Gastroesophageal sphincter (tissue), 3 donors: Measurements from ENCODE around the gene LDB3.

Experiments used
- EP300 ChIP-seq: sonication (generic); formaldehyde crosslinking; IDR thresholded peaks from one replicate; pipeline ENCODE4 v1.6.1; 2017; ENCODE audit warnings: antibody characterized with exemption, mild to moderate bottlenecking
- TF ChIP-seq, protein P1 (sequence below), 4 experiments: fragments of 200-600 bp in 2 of 4; fragments of 450-650 bp in 2 of 4; sonication (generic) in 1 of 4; IDR thresholded peaks; one replicate each; pipeline ENCODE4 v1.5.1; 2017 to 2019; ENCODE audit warnings: antibody characterized with exemption in 4 of 4, mild to moderate bottlenecking in 2 of 4, moderate library complexity in 2 of 4

GRCh38 chr10:86628311-86628710 is 40.0 kb upstream of the LDB3 start:
- TF ChIP-seq, protein P1, sequence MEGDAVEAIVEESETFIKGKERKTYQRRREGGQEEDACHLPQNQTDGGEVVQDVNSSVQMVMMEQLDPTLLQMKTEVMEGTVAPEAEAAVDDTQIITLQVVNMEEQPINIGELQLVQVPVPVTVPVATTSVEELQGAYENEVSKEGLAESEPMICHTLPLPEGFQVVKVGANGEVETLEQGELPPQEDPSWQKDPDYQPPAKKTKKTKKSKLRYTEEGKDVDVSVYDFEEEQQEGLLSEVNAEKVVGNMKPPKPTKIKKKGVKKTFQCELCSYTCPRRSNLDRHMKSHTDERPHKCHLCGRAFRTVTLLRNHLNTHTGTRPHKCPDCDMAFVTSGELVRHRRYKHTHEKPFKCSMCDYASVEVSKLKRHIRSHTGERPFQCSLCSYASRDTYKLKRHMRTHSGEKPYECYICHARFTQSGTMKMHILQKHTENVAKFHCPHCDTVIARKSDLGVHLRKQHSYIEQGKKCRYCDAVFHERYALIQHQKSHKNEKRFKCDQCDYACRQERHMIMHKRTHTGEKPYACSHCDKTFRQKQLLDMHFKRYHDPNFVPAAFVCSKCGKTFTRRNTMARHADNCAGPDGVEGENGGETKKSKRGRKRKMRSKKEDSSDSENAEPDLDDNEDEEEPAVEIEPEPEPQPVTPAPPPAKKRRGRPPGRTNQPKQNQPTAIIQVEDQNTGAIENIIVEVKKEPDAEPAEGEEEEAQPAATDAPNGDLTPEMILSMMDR (IDR thresholded peaks at IDR 0.05), result no peak
- no peak for TF ChIP-seq EP300
